ENCODE measurements around the gene KLHL26.

KLHL26 gene

GRCh38 chr19:18710996-18711751, 74.3 kb downstream of the KLHL26 start:
- CTCF ChIA-PET = interaction anchor here (0.5 kb wide), 1 partner anchor 215 kb away, joined by 3 read pairs; no protein-coding TSS in a partner anchor

More at GRCh38 chr19:18710996-18711751, 74.3 kb downstream of the KLHL26 start:
- Histone ChIP-seq H3K36me3 (ENCODE audit: control insufficient read depth in 2 of 2, insufficient read depth in 1 of 2, low read length in 2 of 2) (no peaks in the 10 kb centered on the region), H3K27ac (ENCODE audit: extremely low read depth, low read depth, low read length) (no peak overlapping the region), H3K4me3 (ENCODE audit: low read depth, low read length) (no peak overlapping the region), H3K4me1 (ENCODE audit: control insufficient read depth, insufficient read depth, low read length) (no peaks in the 10 kb centered on the region), H3K9me3 (ENCODE audit: control insufficient read depth, insufficient read depth, low read depth, low read length) (no peaks in the 10 kb centered on the region)
- POLR2A ChIA-PET = interaction anchor here (1.1 kb wide), 1 partner anchor 140 kb away, joined by 3 read pairs; no protein-coding TSS in a partner anchor
- TF ChIP-seq ZNF521 (tag by site-specific recombination; IDR thresholded peaks at IDR 0.05) (no peak), ZNF707 (tag by site-specific recombination; IDR thresholded peaks at IDR 0.05) (no peak), ZNF776 (tag by site-specific recombination; IDR thresholded peaks at IDR 0.05; ENCODE audit: borderline replicate concordance) (no peak), ZNF629 (tag by site-specific recombination; IDR thresholded peaks at IDR 0.05) (no peak), REST (tag by site-specific recombination; IDR thresholded peaks at IDR 0.05) (no peak), ZNF600 (tag by site-specific recombination; IDR thresholded peaks at IDR 0.05) (no peak), SP7 (tag by site-specific recombination; IDR thresholded peaks at IDR 0.05) (no peak), MZF1 (tag by site-specific recombination; IDR thresholded peaks at IDR 0.05; ENCODE audit: borderline replicate concordance) (no peak), KLF9 (tag by site-specific recombination; IDR thresholded peaks at IDR 0.05; ENCODE audit: low read depth) (no peak), ZNF544 (tag by site-specific recombination; IDR thresholded peaks at IDR 0.05) (no peak), ZNF18 (tag by site-specific recombination; IDR thresholded peaks at IDR 0.05) (no peak), ZNF580 (tag by site-specific recombination; IDR thresholded peaks at IDR 0.05) (no peak), CTCF (tag by site-specific recombination; IDR thresholded peaks at IDR 0.05) (no peak), ZNF416 (tag by site-specific recombination; IDR thresholded peaks at IDR 0.05) (no peak), ZNF488 (tag by site-specific recombination; IDR thresholded peaks at IDR 0.05) (no peak), ZNF214 (tag by site-specific recombination; IDR thresholded peaks at IDR 0.05; ENCODE audit: borderline replicate concordance) (no peak), ZNF423 (tag by site-specific recombination; IDR thresholded peaks at IDR 0.05) (no peak)

Measured in HEK293 (cell line).